OCI-LY1 (cell line): Measurements from ENCODE around the gene SPTSSB.

Experiments used
- EZH2 ChIP-seq: fragments of 200-600 bp; sonication (generic), shearing (Covaris generic); IDR thresholded peaks from 2 replicates; pipeline ENCODE4 v1.8.0; 2017; ENCODE audit warnings: borderline replicate concordance, mixed run types, mild to moderate bottlenecking, antibody characterized with exemption, low read length, moderate library complexity, mixed read lengths
- TF ChIP-seq, protein P1 (sequence below): fragments of 200-600 bp; sonication (generic), shearing (Covaris generic); IDR thresholded peaks from 2 replicates; pipeline ENCODE4 v1.5.1; 2017; ENCODE audit warnings: mild to moderate bottlenecking, antibody characterized with exemption, low read length, moderate library complexity, mixed read lengths

DNA sequence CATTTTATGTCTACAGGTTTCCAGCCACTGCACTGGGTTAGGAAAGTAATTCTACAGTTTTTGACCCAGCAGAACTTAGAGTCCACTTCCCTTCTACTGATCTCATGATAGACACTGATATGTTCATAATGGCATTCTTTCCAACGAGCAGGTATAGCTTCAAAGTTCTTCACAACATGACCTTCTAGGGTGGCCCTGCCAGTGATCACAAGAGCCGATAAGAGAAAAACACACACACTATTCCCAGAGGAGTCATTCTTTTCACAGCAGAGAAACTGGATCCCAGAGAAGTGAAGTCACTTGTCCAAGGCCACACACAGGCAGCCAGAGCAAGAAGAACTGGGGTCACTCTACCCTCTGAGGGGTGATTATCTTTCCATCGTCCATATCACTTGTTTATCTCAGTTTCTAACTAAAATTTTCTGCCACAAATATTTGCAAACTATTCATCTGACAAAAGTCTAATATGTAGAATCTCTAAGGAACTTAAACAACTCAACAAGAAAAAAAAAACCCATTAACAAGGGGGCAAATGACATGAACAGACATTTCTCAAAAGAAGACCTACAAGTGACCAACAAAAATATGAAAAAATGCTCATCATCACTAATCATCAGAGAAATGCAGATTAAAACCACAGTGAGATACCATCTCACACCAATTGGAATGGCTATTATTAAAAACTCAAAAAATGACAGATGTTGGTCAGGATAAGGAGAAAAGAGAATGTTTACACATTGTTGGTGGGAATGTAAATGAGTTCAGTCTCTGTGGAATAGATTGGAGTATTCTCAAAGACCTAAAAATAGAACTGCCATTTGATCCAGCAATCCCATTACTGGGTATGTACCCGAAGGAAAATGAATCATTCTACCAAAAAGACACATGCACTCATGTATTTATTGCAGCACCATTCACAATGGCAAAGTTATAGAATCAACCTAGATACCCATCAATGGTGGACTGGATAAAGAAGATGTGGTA is 31.5 kb downstream of the SPTSSB start:
- TF ChIP-seq, protein P1, sequence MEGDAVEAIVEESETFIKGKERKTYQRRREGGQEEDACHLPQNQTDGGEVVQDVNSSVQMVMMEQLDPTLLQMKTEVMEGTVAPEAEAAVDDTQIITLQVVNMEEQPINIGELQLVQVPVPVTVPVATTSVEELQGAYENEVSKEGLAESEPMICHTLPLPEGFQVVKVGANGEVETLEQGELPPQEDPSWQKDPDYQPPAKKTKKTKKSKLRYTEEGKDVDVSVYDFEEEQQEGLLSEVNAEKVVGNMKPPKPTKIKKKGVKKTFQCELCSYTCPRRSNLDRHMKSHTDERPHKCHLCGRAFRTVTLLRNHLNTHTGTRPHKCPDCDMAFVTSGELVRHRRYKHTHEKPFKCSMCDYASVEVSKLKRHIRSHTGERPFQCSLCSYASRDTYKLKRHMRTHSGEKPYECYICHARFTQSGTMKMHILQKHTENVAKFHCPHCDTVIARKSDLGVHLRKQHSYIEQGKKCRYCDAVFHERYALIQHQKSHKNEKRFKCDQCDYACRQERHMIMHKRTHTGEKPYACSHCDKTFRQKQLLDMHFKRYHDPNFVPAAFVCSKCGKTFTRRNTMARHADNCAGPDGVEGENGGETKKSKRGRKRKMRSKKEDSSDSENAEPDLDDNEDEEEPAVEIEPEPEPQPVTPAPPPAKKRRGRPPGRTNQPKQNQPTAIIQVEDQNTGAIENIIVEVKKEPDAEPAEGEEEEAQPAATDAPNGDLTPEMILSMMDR, result no peak
- TF ChIP-seq EZH2, result no peak
